Heart left ventricle (tissue), 16 donors: Measurements from ENCODE around the gene MYH6. TPM values are rescaled to one million over a fixed set of nuclear protein-coding genes. Genes with fewer than 3 reads are reported as not detected.

Source experiments
- ATAC-seq, 4 donors: fragments of 200-7000 bp; cut with Tn5 transposase; one replicate each; pipeline ENCODE4 v1.9.1; 2020 to 2022; ENCODE audit warnings: moderate library complexity in 4 of 4, mild to moderate bottlenecking in 3 of 4, moderate number of reproducible peaks in 1 of 4
- DNase-seq, 5 donors: peaks; one replicate each; pipeline ENCODE4 v3.0.0-alpha.2; 2020
- H3K27ac ChIP-seq, 12 donors: fragments of 200-600 bp; sonication (generic) in 4 of 12; one replicate each; pipeline versions ENCODE4 v1.5.0 to v1.8.0; 2016 to 2022; ENCODE audit warnings: mild to moderate bottlenecking in 2 of 12
- H3K27me3 ChIP-seq, 9 donors: fragments of 200-600 bp; sonication (generic) in 2 of 9; one replicate each; pipeline versions ENCODE4 v1.5.1 to v1.8.0; 2016 to 2022; ENCODE audit warnings: mild to moderate bottlenecking in 3 of 9
- H3K36me3 ChIP-seq, 9 donors: fragments of 200-600 bp; sonication (generic) in 2 of 9; one replicate each; pipeline versions ENCODE4 v1.5.0 to v1.8.0; 2018 to 2022; ENCODE audit warnings: mild to moderate bottlenecking in 2 of 9
- H3K4me1 ChIP-seq, 12 donors: fragments of 200-600 bp; sonication (generic) in 4 of 12; one replicate each; pipeline versions ENCODE4 v1.5.0 to v1.8.0; 2016 to 2022; ENCODE audit warnings: mild to moderate bottlenecking in 3 of 12
- H3K4me3 ChIP-seq, 12 donors: fragments of 200-600 bp; sonication (generic) in 4 of 12; one replicate each; pipeline versions ENCODE4 v1.5.0 to v1.8.0; 2017 to 2022; ENCODE audit warnings: mild to moderate bottlenecking in 9 of 12, moderate library complexity in 4 of 12
- H3K9me3 ChIP-seq, 12 donors: fragments of 200-600 bp; sonication (generic) in 4 of 12; one replicate each; pipeline versions ENCODE4 v1.5.0 to v1.8.0; 2016 to 2022; ENCODE audit warnings: mild to moderate bottlenecking in 1 of 12
- CTCF ChIP-seq, 12 donors: fragments of 200-600 bp; sonication (generic) in 4 of 12; IDR thresholded peaks; one replicate each; pipeline versions ENCODE4 v1.5.0 to v1.8.0; 2018 to 2022; ENCODE audit warnings: antibody characterized with exemption in 12 of 12, mild to moderate bottlenecking in 5 of 12
- POLR2A ChIP-seq, 2 donors: fragments of 450-650 bp; IDR thresholded peaks; one replicate each; pipeline ENCODE4 v1.6.1; 2017; ENCODE audit warnings: antibody characterized with exemption in 2 of 2, mild to moderate bottlenecking in 2 of 2, moderate library complexity in 2 of 2
- WGBS, 4 donors: extraction: QIAGEN DNeasy Blood & Tissue Kit in 2 of 4; methylation state at CpG; one replicate each; pipeline versions ENCODE4 v1.1.5 to v1.1.7; 2013 to 2018; 5-methylcytosine and 5-hydroxymethylcytosine counted together
- intact Hi-C, 10 donors: fragments of 100-400 bp; cut with DNase I; formaldehyde crosslinking; loops; one replicate each; pipeline versions ENCODE4 v1.11.1 to v1.14.2; 2022
- polyA plus RNA-seq, 2 donors: library from polyadenylated mRNA; stranded (reverse); fragments of 200-250 nt; gene quantifications; one replicate each; pipeline ENCODE4 v1.2.3, GENCODE V29; 2013
- total RNA-seq, 9 donors: library from RNA; depleted of rRNA in 2 of 9; stranded (reverse); fragments of >200 nt in 2 of 9; fragmentation: NEBNext Ultra II Directional in 3 of 9; extraction: Animal tissue kit (Norgen Biotek cat#: 25700) in 3 of 9; gene quantifications; one replicate each; pipeline versions ENCODE4 v1.1.0 to v1.2.4, GENCODE V29; 2016 to 2023
- donor health status: ischemic (EF 13 %, LVEDD 7.1; RV severe dilation, severe dysfunction).
- donor health status: healthy with polysubstance abuse.
- donor health status: DM: no; HTN: yes; CAD: no.
- donor health status: DM: no; HTN: no; CAD: no.
- donor health status: ischemic (EF 25% LVEDD 6.9; RV normal size, moderate dysfunction).
- donor health status: ischemic (EF 25% LVEDD 5.7; RV mildly dilated, moderate dysfunction).
- donor health status: healthy.
- donor health status: DM: yes; HTN: yes; CAD: no.
- donor health status: ischemic (EF 35%, LVEDD 5.7; RV mildly dilated, moderate dysfunction).
- donor health status: nonischemic (EF 11% LVEDD 7.7; RV severe dilation, severe dysfunction).
- donor health status: DM: yes; HTN: yes; CAD: no.
- donor health status: PGD.
- donor health status: ischemic (EF 29% LVEDD 5.4; RV normal size, mild dysfunction).
- donor health status: nonischemic (EF 23%, LVEDD 6.1; RV moderate dilation, normal function).

MYH6 gene
- total and polyA plus RNA-seq, 11 donors: 76.8 to 5,104 (median 1,271) TPM

GRCh38 chr14:23399591-23399990 is 8.5 kb downstream of the MYH6 start:
- WGBS, 4 donors: 46 to 66% (median 61%) methylated on average over 6 of the region's 6 CpGs
- intact Hi-C loops: no loop called here
- Histone ChIP-seq H3K36me3 (peaks cover 0 to 94% (median 39%) of the 10 kb centered on the region in 9 donors), H3K4me1 (peaks cover 0 to 17% (median 0%) of the 10 kb centered on the region in 12 donors), H3K27ac (peak overlapping the region in 2 of 12 donors; percentile 2 to 33), H3K9me3 (no peaks in the 10 kb centered on the region), H3K4me3 (no peak overlapping the region), H3K27me3 (no peaks in the 10 kb centered on the region)
- TF ChIP-seq CTCF (IDR thresholded peaks at IDR 0.05) (no peak), POLR2A (IDR thresholded peaks at IDR 0.05) (no peak)
- DNase-seq (peak in 2 of 5 donors; percentile 25 to 26), ATAC-seq (peak in 1 of 4 donors; percentile 10)

GRCh38 chr14:23399136-23399535 is 8.9 kb downstream of the MYH6 start:
- TF ChIP-seq POLR2A (IDR thresholded peaks at IDR 0.05) (no peak), CTCF (IDR thresholded peaks at IDR 0.05) (no peak)

GRCh38 chr14:23398348-23398747 is 9.7 kb downstream of the MYH6 start:
- DNase-seq (peak in 2 of 5 donors; percentile 14 to 16), ATAC-seq (no peak)
- Histone ChIP-seq H3K4me3 (no peak overlapping the region), H3K27ac (peak overlapping the region in 2 of 12 donors; percentile 2 to 51), H3K4me1 (peaks cover 0 to 7% (median 0%) of the 10 kb centered on the region in 12 donors), H3K27me3 (no peaks in the 10 kb centered on the region), H3K9me3 (no peaks in the 10 kb centered on the region), H3K36me3 (peaks cover 0 to 94% (median 47%) of the 10 kb centered on the region in 9 donors)
- no peak for TF ChIP-seq CTCF (IDR thresholded peaks at IDR 0.05)
- no peak for TF ChIP-seq POLR2A (IDR thresholded peaks at IDR 0.05)
- WGBS, 4 donors: 68 to 74% (median 72%) methylated on average over 4 of the region's 4 CpGs
- intact Hi-C loops: no loop called here

More at GRCh38 chr14:23399136-23399535, 8.9 kb downstream of the MYH6 start:
- Histone ChIP-seq H3K27ac (peak overlapping the region in 2 of 12 donors; percentile 2 to 51), H3K4me3 (no peak overlapping the region), H3K27me3 (no peaks in the 10 kb centered on the region), H3K9me3 (no peaks in the 10 kb centered on the region), H3K36me3 (peaks cover 0 to 94% (median 43%) of the 10 kb centered on the region in 9 donors), H3K4me1 (peaks cover 0 to 14% (median 0%) of the 10 kb centered on the region in 12 donors)
- intact Hi-C loops: no loop called here
- peak in 2 of 5 donors; percentile 17 to 52 for DNase-seq
- peak in 2 of 4 donors; percentile 2 to 6 for ATAC-seq
- 69 to 82% (median 74%) methylated on average over 3 of the region's 3 CpGs for WGBS, 4 donors

- Histone ChIP-seq H3K36me3 (peaks cover 0 to 96% (median 59%) of the 10 kb centered on the region in 9 donors), H3K27ac (no peak overlapping the region), H3K4me1 (peaks cover 0 to 7% (median 0%) of the 10 kb centered on the region in 12 donors), H3K27me3 (peaks cover 0 to 2% (median 0%) of the 10 kb centered on the region in 9 donors), H3K9me3 (no peaks in the 10 kb centered on the region), H3K4me3 (no peak overlapping the region)
- TF ChIP-seq POLR2A (IDR thresholded peaks at IDR 0.05) (peak in 1 of 2 donors; percentile 6), CTCF (IDR thresholded peaks at IDR 0.05) (no peak)
- intact Hi-C loops: no loop called here
- WGBS, 4 donors: 80 to 88% (median 83%) methylated on average over 4 to 10 of the region's 10 CpGs
- DNase-seq (peak in 2 of 5 donors; percentile 10 to 34), ATAC-seq (peak in 1 of 4 donors; percentile 0)
These were observed 11.2 kb downstream of the MYH6 start for GRCh38 chr14:23396781-23397407.
